ENCODE data around the gene NRF1. TPM values are rescaled to one million over a fixed set of nuclear protein-coding genes. Genes with fewer than 3 reads are reported as not detected.

NRF1 gene
- total and polyA plus RNA-seq, 2 of the 13 experiments (the other 11 are each of a cell fraction or from before 2014, with no cell fraction given): 9.3 to 10.1 TPM

DNA sequence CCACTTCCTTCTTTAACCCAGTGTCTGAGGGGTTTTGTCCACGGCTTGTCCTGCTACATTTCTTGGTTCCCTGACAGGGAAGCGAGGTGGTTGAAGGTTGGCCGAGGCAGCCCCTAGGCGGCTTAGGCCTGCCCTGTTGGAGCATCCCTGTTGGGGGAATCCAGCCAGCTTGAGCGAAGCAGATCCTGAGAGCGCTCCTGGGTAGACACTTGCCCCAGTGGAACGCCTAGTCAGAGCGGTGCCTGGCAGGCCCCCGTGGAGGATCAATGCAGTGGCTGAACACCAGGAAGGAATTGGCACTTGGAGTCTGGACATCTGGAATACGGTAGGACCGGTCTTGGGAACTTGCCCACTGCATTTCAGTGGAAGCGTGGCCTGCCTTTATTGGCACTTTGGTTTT is 32.7 kb upstream of the NRF1 start:
- POLR2A ChIA-PET: no interaction called here
- intact Hi-C loops (cut with micrococcal nuclease; ENCODE audit: unreplicated experiment): no loop called here
- Histone ChIP-seq H3K27ac (ENCODE audit: extremely low read length, insufficient read depth, low read length) (no peak overlapping the region), H3K27me3 (ENCODE audit: control insufficient read depth in 1 of 2, insufficient read depth in 2 of 2, low read length in 2 of 2) (no peaks in the 10 kb centered on the region; a peak in 1 of 5 replicates), H3K4me2 (ENCODE audit: low read depth, low read length) (no peak overlapping the region), H3K4me3 (replicated peaks in 1 of 3; ENCODE audit: insufficient read depth in 1 of 3, low read depth in 2 of 3, low read length in 3 of 3) (no peak overlapping the region), H4K20me1 (ENCODE audit: insufficient read depth, low read length) (no peaks in the 10 kb centered on the region), H3K4me1 (ENCODE audit: insufficient read depth, low read length) (no peaks in the 10 kb centered on the region), H3K36me3 (replicated peaks in 1 of 2; ENCODE audit: control insufficient read depth in 1 of 2, insufficient read depth in 2 of 2, low read length in 2 of 2) (no peaks in the 10 kb centered on the region), H3K79me2 (ENCODE audit: insufficient read depth, low read length) (no peaks in the 10 kb centered on the region), H3K9me3 (ENCODE audit: low read length) (peaks cover 9% of the 10 kb centered on the region), H3K9ac (ENCODE audit: insufficient read depth, low read depth, low read length) (no peak overlapping the region), H2AFZ (ENCODE audit: low read length) (no peak overlapping the region)
- ATAC-seq: no peak
- TF ChIP-seq ZNF775 (CRISPR knock-in tag; IDR thresholded peaks at IDR 0.05; ENCODE audit: borderline replicate concordance) (no peak), ETV5 (CRISPR knock-in tag; IDR thresholded peaks at IDR 0.05; ENCODE audit: borderline replicate concordance) (no peak), JDP2 (CRISPR knock-in tag; IDR thresholded peaks at IDR 0.05; ENCODE audit: borderline replicate concordance) (no peak), NR2F6 (IDR thresholded peaks at IDR 0.05) (no peak), NR2F6 (CRISPR knock-in tag; IDR thresholded peaks at IDR 0.05) (no peak), MTA1 (CRISPR knock-in tag; IDR thresholded peaks at IDR 0.05; ENCODE audit: borderline replicate concordance) (no peak), ARNT (IDR thresholded peaks at IDR 0.05) (no peak)
- TF ChIP-seq, protein P1, sequence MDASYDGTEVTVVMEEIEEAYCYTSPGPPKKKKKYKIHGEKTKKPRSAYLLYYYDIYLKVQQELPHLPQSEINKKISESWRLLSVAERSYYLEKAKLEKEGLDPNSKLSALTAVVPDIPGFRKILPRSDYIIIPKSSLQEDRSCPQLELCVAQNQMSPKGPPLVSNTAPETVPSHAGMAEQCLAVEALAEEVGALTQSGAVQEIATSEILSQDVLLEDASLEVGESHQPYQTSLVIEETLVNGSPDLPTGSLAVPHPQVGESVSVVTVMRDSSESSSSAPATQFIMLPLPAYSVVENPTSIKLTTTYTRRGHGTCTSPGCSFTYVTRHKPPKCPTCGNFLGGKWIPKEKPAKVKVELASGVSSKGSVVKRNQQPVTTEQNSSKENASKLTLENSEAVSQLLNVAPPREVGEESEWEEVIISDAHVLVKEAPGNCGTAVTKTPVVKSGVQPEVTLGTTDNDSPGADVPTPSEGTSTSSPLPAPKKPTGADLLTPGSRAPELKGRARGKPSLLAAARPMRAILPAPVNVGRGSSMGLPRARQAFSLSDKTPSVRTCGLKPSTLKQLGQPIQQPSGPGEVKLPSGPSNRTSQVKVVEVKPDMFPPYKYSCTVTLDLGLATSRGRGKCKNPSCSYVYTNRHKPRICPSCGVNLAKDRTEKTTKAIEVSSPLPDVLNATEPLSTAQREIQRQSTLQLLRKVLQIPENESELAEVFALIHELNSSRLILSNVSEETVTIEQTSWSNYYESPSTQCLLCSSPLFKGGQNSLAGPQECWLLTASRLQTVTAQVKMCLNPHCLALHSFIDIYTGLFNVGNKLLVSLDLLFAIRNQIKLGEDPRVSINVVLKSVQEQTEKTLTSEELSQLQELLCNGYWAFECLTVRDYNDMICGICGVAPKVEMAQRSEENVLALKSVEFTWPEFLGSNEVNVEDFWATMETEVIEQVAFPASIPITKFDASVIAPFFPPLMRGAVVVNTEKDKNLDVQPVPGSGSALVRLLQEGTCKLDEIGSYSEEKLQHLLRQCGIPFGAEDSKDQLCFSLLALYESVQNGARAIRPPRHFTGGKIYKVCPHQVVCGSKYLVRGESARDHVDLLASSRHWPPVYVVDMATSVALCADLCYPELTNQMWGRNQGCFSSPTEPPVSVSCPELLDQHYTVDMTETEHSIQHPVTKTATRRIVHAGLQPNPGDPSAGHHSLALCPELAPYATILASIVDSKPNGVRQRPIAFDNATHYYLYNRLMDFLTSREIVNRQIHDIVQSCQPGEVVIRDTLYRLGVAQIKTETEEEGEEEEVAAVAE (CRISPR knock-in tag; IDR thresholded peaks at IDR 0.05; ENCODE audit: borderline replicate concordance): no peak
- no peak for FAIRE-seq
- CTCF ChIA-PET (ENCODE audit: low intra/inter-chr PET ratio, low total read pairs): no interaction called here
- in situ Hi-C loops (cut with HindIII; ENCODE audit: extremely low pct_ligation_motif_present, low pct_unique_long_range_greater_than_20kb): no loop called here
- 72% methylated on average over 10 of the region's 12 CpGs for WGBS (ENCODE audit: low lambda C conversion rate)
- no TSS peak for BruUV-seq (replicated peaks)
- no peak for DNase-seq (ENCODE audit: low spot score)
